Measurements from ENCODE around the gene MMP3.

DNA sequence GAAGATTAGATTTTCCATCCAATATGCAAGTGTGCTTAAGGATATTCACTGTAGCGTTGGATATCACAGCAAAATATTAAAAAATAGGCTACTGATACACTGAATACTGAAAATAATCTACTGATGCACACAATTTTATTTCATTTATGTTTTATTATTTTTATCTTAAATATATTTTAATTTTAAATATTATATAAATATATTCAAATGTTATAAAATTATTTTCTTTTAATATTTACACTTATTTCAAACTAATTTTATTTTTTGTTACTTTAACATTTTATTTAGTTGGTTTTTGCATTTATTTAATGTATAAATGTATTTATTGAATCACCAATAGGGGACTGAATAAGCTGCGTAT lies 12.3 kb downstream of the MMP3 start:
- TF ChIP-seq, protein P1, sequence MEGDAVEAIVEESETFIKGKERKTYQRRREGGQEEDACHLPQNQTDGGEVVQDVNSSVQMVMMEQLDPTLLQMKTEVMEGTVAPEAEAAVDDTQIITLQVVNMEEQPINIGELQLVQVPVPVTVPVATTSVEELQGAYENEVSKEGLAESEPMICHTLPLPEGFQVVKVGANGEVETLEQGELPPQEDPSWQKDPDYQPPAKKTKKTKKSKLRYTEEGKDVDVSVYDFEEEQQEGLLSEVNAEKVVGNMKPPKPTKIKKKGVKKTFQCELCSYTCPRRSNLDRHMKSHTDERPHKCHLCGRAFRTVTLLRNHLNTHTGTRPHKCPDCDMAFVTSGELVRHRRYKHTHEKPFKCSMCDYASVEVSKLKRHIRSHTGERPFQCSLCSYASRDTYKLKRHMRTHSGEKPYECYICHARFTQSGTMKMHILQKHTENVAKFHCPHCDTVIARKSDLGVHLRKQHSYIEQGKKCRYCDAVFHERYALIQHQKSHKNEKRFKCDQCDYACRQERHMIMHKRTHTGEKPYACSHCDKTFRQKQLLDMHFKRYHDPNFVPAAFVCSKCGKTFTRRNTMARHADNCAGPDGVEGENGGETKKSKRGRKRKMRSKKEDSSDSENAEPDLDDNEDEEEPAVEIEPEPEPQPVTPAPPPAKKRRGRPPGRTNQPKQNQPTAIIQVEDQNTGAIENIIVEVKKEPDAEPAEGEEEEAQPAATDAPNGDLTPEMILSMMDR (conservative IDR thresholded peaks at IDR 0.05), result no peak
- no peak for TF ChIP-seq EZH2 (IDR thresholded peaks at IDR 0.05; ENCODE audit: low read depth)

Data from PC-9 (cell line).